Ammon's horn (tissue), 1 donor: ENCODE measurements around the gene CRTAC1.

Source experiments
- DNase-seq: peaks from one replicate; pipeline ENCODE4 v3.0.0-alpha.2; 2016; ENCODE audit warnings: low spot score

CRTAC1 gene

DNA sequence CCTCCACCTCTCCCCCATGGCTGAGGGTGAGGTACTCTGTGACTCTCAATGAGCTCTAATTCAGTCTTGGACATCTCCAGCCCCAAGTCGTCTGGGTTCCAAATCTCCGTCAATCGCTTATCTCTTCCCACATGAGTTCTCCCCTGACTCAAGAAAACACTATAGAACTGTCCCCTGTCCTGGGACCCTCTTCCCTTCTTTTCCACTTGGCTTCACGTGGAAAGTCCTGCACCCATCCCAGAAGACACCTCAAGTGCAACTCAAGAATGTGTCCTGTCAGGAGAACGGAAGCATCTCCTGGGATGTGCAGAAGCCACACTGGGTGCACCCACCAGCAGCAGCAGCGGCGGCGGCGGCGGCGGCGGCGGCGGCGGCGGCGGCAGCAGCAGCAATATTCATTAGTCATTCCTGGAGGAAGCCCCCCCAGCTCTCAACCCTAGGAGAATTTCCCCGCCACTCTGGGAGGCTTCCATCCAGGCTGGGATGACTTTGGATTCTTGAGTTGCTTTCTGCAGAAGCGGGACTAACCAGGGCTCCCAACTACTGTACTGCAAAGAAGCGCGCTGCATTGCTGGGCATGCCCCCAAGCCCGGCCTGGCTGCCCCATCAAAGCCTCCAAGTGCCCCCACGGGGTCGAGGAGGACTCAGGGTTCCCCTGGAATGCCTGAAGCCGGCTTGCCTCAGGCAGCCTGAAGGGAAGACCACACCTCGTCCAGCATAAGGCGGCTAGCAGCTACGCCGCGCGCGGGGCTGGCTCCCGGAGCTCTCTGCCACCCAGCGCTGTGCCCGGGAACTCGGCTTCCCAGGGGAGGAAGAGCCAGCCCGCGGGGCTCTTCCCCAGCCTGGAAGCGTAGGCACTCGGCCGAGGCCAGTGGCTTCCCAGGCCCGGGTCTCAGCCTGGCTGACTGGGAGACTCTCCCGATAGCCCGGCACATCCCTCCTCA, 1.0 kb downstream of the CRTAC1 start:
- no peak for DNase-seq

DNA sequence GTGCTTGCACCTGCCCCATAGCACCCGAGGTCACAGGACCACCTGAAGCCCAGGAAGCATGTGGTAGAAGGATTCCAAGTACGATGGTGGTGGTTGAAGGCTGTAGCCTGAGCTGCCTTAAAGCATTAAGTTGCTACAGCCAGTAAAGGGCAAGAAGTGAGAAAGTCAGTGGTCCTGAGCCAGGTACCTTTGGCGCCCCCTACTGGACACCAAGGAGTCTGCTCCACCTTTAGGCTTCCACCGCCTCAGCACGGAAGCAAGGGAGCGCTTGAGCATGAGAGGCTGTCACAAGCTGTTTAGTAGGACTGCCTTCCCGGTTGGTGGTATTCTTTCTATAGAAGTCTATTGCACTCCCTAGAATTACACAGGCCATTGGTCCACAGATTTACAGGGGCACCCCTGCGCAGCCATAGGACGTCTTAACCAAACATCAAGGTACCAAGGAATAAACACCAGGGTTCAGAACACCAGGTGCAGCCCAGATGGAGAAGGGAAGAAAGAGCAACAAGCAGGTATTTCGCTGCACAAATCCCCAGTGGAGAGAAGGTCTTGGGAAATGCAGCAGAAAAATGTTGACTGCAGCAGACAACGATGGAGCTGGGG, 2.2 kb downstream of the CRTAC1 start:
- peak; percentile 83 for DNase-seq

DNA sequence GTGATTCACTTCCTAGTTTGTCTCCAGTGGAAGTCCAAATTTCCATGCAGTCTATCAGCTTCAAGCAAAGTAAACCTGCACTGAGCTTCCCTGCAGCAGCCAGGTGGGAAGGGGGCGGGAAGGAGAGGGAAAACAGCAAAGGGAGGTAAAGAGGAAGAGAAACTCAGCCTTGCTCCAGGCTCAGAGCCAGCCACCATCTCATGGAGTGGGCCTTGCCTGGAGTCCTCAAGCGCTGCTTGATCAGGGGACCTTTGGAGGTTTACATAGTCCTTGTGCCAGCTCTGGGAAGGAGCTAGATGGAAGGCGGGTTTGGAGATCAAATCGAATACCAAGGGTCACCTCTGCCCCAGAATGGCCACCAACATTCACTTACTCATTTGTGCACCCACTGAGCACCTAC, 7.4 kb downstream of the CRTAC1 start:
- no peak for DNase-seq

DNA sequence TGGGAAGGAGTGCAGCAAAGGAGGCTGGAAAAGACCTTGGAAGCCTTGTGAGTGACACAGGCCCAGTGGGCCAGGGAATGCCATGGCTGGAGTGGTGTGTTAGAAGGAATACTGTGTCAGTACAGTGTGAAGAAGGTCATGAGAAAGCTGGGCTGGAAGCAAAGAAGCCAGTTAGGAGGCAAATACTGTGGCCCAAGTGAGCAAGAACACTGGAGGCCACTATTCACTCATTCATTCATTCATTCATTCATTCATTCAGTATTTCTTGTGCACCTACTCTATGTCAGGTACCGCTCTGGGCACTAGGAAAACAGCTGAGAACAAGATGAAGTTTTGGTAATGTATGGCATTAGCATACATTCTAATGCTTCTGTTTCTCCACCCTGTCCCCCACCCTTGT, 9.6 kb downstream of the CRTAC1 start:
- DNase-seq: no peak

DNA sequence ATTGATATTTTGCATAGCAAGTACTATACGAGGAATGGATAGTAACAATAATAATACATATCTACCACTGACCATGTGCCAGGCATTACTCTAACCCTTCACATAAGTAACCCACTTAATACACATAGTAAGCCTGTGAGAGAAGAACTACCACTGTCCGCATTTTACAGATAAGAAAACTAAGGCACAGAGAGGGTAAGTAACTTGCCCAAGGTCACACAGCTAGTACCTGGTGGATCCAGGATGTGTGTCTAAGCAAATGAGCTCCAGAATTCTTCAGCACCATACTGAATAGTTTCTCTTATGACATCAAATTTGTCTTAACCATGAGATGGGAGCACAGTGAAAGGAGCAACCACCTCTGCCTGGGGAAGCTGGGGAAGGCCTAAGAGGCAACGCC, 10.2 kb downstream of the CRTAC1 start:
- no peak for DNase-seq

DNA sequence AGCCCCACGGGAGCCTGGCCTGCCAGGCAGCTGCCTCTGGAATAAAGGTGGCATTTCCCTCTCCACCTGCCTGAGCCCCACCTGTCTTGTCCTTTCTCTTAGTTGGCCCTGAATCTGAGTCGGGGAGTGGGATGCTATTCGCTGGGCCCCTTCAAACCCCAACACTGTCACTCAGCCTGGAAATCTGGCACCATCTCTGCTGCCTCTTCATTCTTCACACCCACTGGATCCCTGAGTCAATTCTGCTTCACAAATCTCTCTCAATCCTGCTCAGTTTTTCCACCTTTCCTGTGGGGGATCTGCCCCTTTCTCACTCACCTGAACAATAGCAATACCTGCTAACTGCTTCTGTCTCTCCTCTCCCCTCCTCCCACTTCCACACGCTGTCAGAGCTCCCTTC, 10.6 kb downstream of the CRTAC1 start:
- DNase-seq: no peak

DNA sequence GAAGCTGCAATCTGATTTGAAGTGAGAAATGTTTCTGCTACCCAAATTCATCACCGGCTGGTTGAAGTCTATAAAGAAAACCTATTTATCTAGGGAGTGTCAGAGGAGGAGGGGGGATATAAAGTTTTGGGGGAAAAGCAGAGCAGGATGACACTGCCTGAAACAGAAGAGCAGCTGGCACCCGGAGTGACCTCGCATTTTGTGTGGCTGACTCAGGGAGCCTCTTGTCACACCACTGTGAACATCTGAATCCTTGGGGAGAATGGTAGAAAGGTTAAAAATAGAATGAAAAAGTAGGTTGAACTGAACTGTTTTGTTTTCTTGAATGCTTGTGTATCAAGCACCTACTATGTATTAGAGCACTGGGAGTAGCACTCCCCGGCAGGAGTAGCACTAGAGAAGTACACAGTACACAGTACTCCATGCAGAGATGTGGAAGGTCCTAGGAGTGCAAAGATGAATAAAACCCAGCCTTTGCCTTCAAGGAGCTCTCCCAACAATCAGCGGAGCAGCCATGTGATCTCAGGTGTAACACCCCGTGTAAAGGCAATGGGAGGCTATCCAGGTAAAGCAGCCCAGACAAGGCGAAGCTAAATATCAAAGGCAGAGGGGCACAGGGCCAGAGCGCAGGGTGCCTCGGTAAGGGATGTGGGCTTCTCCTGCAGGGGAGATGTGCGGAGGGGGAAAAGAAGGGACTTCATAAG, 13.5 kb downstream of the CRTAC1 start:
- DNase-seq: no peak

DNA sequence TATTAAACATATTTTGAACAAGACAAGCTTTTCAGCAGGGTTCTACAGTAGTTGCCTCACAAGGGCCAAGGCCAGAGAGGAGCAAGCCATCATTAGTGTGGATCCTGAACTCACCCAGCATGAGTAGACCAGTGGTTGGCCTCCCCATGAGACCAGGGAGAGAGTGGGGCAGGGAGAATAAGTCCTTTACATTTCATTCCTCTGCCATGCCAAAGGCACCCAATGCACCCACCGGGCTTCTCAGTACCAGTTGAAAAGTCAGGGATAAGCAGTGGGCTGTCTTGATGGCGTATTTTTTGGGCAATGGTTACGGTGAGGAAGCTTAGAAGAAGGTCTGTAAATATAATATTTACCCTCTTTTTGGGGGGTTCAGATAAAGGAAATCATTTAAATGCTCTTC, 16.6 kb downstream of the CRTAC1 start:
- DNase-seq: no peak

DNA sequence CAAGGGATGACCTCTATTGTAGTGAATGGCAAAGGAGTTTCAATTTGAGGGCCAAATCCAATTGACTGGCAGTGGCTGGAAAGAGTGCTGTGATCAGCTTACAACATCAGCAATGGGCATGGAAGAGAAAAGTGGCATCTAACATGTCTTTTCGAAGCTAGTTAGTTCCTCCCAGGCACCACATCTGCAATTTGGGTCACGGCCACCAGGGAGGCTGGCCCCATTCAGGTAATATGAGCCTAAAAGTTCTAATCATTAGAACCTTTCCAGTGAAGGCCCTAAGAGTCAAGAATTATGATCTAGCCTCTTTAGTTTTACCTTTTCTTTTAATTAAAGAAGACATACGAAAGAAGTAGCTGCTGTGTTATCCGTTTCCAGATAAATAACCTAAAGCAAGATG, 17.3 kb downstream of the CRTAC1 start:
- DNase-seq: no peak

DNA sequence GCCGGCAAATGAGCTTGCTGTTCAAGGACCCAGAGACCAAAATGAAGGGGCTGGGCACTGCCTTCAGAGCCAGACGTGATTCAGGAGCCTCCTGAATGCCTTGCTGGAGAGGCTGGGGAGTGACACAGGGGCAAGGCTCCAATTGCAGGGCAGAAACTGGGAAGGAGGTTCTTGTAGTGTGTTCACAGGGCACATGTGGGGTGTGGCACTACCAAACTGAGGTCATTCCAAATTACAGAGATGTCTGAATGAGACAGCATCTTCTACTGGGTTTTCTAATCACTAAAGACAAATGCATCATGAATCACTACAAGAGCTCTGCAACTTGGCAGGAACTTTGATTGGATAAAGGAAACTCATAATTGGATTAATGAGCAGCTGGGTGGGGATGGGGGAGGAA, 17.8 kb downstream of the CRTAC1 start:
- no peak for DNase-seq

DNA sequence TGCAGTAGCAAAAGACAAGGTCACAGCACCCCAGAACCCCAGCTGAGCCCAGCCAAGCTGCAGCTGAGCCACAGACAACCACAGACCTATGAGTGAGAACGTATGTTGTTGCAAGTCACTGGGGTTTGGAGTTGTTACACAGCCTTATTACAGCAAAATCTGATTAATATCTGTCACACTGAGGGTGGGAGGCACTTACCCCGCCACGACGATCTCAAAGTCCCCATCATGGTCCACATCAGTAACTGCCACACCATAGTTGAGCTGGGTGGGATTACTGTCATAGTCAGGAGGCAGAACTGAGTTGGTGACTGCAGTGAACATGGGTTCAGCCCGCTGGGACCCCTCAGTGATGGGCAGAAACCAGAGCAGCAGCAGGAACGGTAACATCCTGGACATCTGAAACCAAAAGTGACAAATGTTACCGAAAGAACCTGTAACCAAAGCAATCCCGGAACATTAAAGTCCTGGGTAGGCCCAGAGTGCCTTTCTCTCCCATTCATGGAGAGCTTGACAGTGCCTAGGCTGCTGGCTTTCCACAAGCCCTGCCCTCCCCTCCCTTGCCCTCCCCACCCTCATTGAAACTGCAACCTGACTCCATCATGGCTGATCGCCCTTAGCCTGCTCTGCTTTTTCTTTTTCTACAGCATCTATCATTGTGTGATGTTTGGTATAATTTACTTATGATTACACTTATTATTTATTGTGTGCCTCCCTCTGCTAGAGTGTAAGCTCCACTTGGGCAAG, 19.3 kb downstream of the CRTAC1 start:
- DNase-seq: no peak

DNA sequence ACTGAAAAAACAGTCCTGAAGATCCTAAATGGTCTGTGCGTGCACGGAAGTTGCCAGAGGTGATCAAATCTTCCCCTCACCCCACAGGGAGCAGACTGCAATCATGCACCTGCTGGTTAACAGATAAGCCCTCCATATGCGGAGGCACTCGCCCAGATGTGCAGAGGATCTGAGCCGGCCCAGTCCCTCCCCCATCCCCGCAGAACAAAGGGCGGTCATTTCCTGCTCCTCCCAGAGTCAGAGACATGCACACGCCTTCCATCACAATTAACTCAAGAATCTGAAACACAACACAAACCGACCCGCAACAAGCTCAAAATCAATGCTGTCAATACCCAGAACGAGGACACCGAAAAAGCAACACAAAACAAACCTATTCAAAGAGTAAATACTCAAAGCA, 24.2 kb downstream of the CRTAC1 start:
- peak; percentile 16 for DNase-seq

DNA sequence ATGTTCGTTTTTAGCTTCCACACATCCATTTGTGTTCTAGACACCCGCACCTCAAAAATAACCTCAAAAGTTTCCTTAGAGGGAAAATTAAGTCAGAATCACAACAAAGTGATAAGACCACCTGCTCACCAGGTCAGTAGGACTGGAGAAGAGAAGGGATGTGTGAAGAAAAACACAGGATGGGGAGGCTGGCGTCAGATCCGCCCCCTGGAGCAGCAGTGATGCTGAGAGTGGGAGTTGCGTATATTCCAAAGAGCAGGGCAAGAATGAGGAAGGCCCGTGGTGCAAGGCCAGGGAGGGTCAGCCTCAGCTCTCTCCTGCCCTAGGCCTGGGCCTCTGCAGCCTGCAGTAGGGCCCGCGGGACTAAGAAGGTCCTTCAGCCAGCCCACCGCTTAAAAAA, 28.7 kb downstream of the CRTAC1 start:
- DNase-seq: no peak

DNA sequence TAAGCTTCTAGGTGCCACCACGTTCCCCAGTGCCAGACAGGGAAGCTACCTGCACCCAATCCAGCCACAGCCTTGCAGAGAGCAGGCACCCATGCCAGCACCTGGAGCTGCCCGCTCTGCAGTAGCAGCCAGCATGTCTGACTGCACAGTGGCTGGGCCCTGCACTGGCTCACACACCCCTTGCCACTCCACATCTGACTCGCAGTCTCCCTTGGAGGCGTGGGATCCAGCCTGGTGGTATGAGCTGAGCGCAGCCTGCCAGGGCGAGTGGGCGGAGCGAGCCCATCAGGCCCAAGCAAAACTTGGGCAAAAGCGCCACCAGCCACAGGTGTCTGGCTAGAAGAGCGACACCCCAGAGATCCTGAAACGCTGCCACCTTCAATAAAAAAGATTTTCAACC, 30.1 kb downstream of the CRTAC1 start:
- DNase-seq: no peak

DNA sequence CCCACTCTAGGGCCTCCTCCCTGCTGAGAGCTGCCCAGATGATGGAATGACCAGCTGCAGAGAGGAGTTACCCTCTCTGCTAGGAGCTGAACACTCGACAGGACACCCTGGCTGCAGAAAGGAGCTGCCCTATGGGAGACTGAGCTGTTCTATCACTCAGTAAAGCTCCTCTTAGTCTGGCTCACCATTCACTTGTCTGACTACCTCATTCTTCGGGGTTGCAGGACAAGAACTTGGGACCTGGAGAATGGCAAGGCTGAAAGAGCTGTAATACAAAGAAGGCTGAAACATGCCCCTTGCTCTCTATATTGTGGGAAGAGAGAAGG, 30.5 kb downstream of the CRTAC1 start:
- no peak for DNase-seq

DNA sequence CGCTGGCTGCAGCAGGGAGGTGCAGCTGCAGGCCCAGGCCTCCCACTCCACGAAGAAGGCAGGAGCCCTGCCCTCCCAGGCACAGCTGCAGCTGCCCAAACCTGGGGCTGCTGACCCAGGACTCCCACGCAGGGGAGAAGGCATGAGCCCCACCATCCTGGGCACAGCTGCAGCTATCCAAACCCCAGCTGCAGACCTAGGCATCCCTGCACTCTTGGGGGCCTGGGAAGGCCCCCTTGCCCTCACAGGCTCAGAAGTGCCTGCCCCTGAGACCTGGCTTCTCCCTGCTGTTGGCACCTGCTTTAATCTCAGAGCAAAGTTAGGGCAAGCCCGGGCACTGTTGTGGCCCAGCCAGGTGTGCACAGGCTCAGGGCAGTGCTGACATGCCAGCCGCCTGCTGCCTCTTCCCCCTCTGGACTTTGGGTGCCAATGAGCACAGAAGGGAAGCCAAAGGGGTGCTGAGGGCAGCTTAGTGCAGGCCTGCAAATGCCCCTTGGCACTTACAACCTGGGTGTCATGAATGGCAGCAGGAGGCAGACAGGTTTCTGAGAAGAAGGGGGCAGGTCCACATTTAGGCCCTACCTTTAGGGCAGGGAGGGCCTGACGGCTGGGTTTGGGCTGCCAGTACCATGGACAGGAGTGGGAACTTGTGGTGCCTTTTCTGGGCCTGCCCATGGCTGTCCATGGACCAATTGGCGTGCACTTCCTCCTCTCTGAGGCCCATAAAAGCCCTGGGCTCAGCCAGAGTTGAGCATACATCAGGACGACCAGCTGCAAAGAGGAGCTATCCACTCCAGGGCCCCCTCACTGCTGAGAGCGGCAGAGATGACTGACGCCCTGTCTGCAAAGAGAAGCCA, 31.1 kb downstream of the CRTAC1 start:
- DNase-seq: no peak

DNA sequence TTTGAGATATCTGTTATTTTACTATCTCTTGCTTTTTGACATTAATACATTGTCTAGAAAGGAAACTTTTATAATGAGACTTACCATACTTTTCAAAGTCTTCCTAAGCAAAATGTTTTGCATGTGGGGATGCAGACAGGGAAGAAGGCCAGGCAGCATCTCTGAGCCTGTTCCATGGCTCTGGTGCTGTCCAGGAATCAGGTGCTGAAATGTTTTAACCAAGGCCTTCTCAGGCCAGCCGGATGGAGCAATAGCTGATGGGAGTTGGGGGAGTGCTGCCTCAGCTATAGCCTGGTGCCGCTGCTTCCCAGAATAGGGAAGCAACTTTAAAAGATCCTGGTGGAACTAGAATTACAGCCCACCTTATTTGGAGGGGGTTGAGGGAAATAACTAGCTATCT, 38.5 kb downstream of the CRTAC1 start:
- DNase-seq: no peak

DNA sequence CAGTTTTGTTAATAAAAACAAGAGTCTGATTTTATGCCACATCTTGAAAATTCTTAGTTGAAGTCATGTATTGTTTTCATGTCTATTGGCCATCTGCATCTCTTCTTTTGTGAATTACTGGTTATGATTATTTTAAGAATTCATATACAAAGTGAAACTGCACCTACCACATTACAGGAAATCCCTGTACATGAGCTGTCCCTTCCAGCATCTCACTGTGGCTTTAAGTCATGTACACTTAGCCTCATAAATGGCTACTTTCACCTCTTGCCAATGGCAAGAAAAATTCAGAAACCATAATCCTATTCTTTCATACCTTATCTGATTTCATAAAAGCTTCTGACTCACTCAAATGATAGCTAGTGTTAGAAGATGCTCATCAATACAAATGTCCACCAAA, 48.6 kb downstream of the CRTAC1 start:
- no peak for DNase-seq

DNA sequence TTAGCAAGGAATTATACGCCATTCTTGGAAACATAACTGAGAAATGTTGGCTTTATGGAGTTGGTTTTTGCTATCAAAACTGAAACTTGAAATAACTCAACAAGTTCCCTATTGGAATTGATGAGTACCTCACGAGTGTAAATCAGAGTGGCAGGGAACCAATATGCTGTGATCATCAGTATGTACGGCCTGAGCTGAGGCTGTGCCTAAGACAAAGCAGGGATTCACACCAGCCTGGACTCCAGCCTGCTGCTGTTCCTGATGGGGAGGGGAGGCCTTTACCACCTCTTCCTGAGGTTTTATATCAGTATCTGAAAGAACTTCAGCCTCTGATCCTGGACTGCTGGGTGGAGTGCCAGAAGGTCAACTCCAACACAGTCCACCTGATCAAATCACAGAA, 52.7 kb downstream of the CRTAC1 start:
- peak; percentile 76 for DNase-seq

DNA sequence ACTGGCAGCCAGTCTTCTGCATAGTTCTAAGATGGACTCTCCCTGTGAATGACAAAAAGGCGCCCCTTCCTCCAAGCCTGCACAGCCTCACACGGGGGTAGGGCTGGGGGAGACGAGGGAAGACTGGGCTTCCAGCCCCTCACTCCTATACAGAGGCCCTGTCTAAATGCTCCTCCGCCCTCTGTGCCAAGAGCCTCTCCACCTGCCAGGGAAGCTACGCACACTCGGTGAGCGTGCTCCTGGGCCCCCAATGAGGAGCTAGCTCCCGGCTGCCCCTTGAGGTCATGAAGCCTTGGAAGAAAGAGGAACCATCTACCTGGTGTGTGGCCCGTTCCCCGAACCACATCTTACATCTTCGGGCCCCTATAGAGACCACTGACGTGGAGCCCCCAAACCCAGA, 54.8 kb downstream of the CRTAC1 start:
- no peak for DNase-seq
